IPS-11a (cell line): ENCODE data around the gene CCNQ.
A peak's percentile ranks its signal among the peaks of the same experiment; 100 is the strongest.

Experiments used
- H3K4me3 ChIP-seq: one replicate; pipeline ENCODE4 v1.5.1; 2013; ENCODE audit warnings: low read depth, low read length, control low read depth

The CCNQ gene

GRCh38 chrX:153598541-153599191, at the start of gene CCNQ:
CCNQ (minus strand) TSS chrX:153599139; CDS start chrX:153599073, 66 bp downstream.
- H3K4me3 ChIP-seq: peak within 1 kb of the TSS; percentile 56

- no peak overlapping the region for H3K4me3 ChIP-seq
These were observed 48.8 kb upstream of the CCNQ start for GRCh38 chrX:153647461-153648357.

GRCh38 chrX:153646620-153647373, 47.9 kb upstream of the CCNQ start, which contains the start of gene DUSP9:
DUSP9 (plus strand) TSS chrX:153647203; CDS start chrX:153647954, 751 bp downstream.
- no peak within 1 kb of the TSS for H3K4me3 ChIP-seq

GRCh38 chrX:153645921-153646488, 47.1 kb upstream of the CCNQ start:
- no peak overlapping the region for H3K4me3 ChIP-seq

GRCh38 chrX:153645151-153645550, 46.2 kb upstream of the CCNQ start:
- no peak overlapping the region for H3K4me3 ChIP-seq

GRCh38 chrX:153644356-153645125, 45.6 kb upstream of the CCNQ start:
- H3K4me3 ChIP-seq: no peak overlapping the region

- no peak overlapping the region for H3K4me3 ChIP-seq
These were observed 44.8 kb upstream of the CCNQ start for GRCh38 chrX:153643431-153644351.

- H3K4me3 ChIP-seq: no peak overlapping the region
These were observed 43.9 kb upstream of the CCNQ start for GRCh38 chrX:153642655-153643430.

GRCh38 chrX:153642051-153642654, 43.2 kb upstream of the CCNQ start:
- H3K4me3 ChIP-seq: no peak overlapping the region

GRCh38 chrX:153641627-153642026, 42.7 kb upstream of the CCNQ start:
- no peak overlapping the region for H3K4me3 ChIP-seq

- H3K4me3 ChIP-seq: no peak overlapping the region
These were observed 42.0 kb upstream of the CCNQ start for GRCh38 chrX:153640736-153641575.

GRCh38 chrX:153640045-153640686, 41.2 kb upstream of the CCNQ start:
- no peak overlapping the region for H3K4me3 ChIP-seq

- H3K4me3 ChIP-seq: no peak overlapping the region
These were observed 40.5 kb upstream of the CCNQ start for GRCh38 chrX:153639177-153640044.

- H3K4me3 ChIP-seq: no peak overlapping the region
These were observed 39.7 kb upstream of the CCNQ start for GRCh38 chrX:153638436-153639176.

- H3K4me3 ChIP-seq: no peak overlapping the region
These were observed 39.1 kb upstream of the CCNQ start for GRCh38 chrX:153638041-153638371.
